HG03469 (cell line): ENCODE data around the gene C21orf58.

ENCODE experiments used
- ATAC-seq: cut with Tn5 transposase; IDR thresholded peaks from one replicate; pipeline ENCODE4 v1.9.1; 2021; ENCODE audit warnings: mild to moderate bottlenecking, moderate library complexity, moderate number of reproducible peaks; ENCODE audit not compliant: unreplicated experiment

C21orf58 gene

DNA sequence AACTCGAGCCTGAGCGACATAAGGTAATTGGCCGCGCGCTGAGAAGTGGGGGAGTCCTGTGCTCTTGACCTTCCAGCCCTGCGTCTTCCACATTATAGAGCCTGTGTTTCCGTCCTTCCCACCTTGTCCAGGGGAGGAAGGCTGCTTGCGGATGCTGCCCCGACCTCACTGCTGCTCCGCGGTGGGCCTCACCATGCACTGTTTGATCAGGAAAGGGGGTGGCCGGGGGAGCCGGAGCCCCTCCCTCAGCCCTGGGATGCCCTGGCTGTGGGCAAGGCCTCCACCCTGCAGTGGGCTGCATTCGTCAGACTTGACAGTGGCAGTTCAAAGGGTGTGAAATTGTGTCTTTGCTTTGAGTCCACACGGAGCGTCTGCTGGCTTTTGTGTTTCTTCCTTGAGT lies 30.4 kb upstream of the C21orf58 start:
- no peak for ATAC-seq

DNA sequence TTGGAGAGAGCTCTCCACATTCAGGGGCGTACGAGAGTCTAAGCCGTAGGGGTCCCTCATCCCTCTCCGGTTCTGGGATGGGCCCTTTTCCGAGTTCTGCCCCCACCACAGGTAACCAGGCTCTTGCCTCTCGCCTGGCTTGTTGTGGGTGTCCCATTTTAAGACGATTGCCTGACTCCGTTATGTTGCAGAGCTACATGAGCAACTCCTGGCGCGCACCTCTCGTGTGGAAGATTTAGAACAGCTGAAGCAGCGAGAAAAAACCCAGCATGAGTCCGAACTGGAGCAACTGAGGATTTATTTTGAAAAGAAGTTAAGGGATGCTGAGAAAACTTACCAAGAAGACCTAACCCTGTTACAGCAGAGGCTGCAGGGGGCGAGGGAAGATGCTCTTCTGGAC lies 29.2 kb upstream of the C21orf58 start:
- ATAC-seq: no peak

DNA sequence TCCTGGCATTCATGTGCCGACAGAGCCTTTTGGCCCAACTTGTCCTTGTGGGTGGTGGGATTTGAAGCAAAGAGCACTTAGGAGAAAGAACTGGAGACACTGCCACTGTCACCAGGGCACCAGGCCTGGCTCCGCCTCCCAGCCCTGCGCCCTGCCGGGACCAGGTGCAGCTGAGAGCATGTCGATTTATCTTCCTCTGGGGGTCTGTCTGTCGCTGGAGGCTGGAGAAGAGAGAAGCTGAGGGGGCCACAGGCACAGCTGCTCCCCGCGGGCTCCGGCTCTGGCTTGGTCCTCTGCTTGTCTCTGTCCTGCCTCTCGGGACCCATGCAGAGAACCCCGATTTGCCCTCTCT lies 28.5 kb upstream of the C21orf58 start:
- no peak for ATAC-seq

DNA sequence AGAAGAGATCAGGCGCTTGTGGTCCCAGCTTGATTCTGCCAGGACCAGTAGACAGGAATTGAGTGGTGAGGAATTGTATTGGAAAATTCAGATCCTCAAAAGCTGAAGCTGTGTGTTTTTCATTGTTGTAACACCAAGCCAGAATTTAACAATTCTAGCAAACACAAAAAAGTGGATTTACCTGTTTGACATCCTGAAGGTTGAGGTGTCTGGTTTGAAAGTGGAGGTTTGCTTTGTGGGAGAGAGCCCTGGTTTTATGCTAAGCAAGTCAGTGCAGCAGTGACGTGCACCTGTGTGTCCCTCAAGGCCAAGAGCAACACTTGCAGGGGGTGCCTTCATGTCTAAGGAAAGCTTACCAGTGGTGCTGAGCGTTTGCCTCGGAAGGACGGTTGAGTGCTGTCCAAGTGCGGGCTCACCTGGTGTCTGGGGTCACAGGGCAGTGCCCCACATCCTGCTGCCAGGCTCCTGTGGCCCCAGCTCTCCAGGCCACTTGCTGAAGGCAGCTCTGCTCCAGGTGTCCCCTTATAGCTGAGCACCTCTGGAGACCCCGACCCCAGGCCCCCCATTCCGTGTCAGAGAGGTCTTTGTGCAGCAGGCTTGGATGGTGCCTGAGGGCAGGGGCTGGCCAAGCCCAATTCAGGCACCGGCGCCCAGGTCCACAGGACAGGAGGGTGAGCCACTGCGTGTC lies 27.9 kb upstream of the C21orf58 start:
- ATAC-seq: no peak

DNA sequence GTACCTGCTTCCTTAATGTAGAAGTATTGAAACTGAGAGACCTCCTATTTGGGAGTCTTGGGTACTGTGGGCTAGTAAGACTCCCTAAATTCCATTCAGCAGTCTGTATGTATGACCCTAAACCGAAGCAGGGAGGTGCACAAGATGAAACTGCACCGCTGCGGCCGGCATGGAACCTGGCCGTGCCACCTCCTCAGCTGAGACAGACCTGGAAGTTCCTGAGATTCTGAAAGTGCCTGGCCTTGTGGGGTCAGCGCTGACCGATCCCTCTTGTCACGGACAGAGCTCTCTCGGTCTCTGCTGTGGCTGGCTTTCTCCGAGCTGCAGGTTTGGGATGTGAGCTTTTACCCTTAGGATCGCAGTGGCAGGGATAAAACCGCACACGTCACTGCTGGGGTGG lies 27.3 kb upstream of the C21orf58 start:
- no peak for ATAC-seq

DNA sequence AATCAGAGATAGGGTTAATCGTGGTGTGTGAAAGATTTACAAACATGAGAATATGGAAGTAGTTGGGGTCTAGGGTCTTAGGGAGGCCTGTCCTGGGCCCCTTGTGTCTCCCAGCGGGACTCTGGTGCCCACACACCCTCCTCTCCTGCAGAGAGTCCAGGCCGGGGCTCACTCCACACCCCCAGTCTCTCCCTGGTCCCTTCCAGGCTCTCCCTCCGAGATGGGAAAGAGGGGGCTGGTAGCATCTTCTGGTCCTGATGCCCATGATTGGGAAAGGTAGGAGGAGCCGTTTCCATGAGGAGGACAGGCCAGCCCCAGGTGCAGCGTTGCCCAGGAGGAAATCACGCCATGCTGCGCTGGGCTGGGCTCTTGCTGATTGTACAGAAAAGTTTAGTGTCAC lies 26.9 kb upstream of the C21orf58 start:
- no peak for ATAC-seq

DNA sequence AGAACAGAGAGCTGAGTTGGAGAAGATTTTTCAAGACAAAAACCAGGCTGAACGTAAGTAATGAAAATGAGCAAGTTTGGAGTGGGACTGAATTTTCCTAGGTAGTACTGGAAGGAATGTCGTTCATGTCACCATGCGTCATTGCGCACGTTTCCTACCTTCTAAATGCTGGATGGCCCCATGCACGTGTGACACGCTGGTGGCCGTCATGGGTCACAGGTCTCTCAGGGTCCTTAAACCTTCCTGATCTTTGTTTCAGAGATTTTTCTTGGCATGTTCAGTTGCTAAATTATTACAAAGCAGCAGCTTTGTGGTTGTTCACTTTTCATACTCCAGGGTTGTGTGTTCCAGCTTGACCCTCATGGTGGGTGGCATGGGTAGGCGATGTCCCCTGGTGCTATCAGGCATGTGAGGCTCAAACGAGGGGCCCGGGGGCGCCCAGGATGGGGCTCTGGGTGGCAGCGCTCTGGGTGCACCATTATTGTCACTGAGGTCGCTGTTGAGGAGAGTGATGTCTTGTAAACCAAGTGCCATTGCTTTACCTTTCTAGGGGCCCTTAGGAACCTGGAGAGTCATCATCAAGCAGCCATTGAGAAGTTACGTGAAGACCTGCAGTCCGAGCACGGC lies 25.6 kb upstream of the C21orf58 start:
- no peak for ATAC-seq

DNA sequence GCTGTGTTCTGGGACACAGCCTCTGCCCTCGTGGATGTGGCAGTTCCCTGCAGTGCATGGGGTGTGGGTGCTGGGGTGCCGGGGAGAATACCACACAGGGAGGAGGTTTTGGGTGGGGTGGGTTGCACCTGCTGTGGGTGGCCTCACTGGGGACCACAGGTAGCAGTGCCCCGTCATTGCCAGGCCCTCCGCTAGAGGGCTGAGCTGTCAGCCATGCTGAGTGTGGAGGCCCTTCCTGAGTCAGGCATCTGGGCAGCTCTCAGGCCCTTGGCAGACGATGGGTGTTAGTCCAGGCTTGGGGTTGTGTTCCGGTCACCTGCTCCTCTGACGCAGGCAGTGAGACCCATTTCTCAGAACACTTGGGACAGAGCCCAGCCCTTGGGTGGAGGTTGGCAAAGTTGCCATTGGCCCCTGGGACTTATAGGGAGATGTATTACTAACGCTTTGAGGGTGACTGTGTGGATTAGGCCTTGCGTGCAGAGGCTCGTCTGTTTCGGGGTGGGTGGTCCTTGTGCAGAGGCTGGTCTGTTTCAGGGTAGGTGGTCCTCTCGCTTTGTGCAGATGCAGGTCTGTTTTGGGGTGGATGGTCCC lies 24.2 kb upstream of the C21orf58 start:
- no peak for ATAC-seq

DNA sequence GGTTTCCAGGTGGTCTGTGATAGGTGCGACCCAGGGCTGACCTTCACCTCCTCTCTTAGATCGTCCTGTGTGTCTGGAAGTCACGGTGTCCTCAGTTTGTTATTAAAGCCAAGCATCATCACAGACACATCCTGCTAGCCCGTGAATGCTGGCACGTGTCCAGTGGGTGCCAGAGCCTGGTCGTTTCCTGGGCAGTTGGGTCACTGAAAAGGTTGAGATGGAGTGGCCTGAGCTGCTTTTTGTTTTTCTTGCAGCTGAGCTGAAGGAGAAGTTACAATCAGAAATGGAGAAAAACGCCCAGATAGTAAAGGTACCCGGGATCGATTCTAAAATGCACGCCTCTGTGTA lies 23.5 kb upstream of the C21orf58 start:
- ATAC-seq: no peak

DNA sequence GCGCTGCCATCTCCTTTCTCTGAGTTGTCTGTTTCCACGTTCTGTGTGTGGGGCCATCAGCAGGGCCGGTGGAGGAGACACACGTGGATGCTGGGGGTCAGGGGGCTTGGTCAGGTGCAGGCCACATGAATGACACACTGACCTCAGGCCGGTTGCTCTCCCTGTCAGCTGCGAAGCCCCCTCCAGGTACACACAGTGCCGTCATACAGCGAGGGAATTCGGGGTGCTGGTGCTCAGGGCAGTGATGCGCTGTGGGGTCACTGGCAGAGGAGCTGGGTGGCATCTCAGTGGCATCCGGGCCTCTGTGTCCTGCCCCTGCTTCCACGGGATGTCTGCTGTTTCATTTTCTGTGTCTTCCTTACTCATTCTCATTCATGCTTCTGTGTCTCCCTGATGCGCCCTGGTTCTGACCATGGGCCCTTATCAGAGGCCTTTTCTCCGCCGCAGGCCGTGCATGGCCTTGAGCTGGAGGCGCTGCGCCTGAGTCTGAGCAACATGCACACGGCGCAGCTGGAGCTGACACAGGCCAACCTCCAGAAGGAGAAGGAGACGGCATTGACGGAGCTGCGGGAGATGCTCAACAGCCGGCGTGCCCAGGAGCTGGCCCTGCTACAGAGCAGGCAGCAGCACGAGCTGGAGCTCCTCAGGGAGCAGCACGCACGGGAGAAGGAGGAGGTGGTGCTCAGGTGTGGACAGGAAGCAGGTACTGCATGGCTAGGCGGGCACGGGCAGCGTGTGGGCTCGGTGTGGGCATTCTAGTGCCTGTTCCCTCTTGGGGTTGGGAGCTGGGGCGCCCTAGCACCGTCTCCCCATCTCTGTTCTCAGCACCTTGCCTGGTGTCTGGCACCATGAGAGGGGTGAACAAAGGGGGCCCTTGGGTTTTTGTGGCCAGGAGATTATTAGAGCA lies 22.9 kb upstream of the C21orf58 start:
- no peak for ATAC-seq

DNA sequence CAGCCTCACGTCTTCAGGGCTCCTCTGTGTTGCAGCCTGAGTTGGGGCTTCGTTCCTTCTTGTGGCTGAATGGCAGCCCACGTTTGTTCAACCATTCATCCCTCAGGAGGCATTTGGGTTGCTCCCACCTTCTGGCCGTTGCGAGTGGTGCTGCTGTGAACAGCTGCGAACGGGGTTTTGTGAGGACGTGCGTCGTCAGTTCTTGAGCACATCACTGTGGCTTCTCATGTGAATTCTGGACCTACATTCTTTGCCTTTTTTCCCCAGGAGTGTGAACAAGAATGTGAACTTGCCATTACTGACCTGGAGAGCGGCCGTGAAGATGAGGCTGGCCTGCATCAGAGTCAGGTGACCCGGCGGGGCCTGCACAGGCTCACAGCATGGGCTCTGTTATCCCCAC lies 22.2 kb upstream of the C21orf58 start:
- ATAC-seq: no peak

DNA sequence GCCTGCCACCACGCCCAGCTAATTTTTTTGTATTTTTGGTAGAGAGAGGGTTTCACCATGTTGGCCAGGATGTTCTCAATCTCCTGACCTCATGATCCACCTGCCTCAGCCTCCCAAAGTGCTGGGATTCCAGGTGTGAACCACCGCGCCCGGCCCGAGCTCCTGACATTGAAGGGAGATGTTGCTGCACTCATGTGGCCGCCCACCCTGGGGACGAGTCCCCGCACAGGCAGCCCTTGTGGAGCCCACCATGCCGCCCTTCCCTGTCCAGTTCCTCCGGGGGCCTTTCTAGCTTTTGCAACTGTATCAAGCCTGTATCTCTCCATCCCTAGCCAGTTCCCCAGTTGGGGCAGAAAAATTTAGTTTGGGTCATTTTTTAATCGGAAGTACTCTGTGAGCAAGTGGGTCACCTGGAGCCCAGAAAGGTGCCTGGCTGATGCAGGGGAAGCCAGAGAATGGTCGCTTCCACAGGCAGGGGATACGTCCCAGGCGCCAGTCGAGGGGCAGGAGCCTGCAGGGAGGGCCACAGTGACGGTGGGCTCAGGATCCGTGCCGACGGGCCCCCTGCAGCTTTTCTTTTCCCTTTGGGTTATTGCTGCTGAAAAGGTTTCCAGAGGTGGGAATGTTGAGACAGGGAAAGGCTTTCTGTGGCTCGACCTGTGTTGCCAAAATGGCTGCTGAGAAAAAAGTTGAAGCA lies 20.7 kb upstream of the C21orf58 start:
- ATAC-seq: no peak

DNA sequence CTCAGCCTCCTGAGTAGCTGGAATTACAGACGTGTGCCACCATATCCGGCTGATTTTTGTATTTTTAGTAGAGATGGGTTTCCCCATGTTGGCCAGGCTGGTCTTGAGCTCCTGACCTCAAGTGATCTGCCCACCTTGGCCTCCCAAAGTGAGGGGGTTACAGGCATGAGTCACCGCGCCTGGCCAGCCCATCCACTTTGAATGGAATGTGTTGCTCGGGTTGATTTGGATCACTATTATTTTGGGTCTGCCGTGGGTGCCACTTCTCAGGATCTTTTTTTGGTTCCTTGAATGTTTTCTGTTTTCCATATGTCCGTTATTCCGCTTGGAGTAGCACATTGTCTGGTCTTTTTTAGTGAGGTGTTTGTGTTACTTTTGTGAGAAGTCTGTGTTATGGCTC lies 17.3 kb upstream of the C21orf58 start:
- no peak for ATAC-seq

DNA sequence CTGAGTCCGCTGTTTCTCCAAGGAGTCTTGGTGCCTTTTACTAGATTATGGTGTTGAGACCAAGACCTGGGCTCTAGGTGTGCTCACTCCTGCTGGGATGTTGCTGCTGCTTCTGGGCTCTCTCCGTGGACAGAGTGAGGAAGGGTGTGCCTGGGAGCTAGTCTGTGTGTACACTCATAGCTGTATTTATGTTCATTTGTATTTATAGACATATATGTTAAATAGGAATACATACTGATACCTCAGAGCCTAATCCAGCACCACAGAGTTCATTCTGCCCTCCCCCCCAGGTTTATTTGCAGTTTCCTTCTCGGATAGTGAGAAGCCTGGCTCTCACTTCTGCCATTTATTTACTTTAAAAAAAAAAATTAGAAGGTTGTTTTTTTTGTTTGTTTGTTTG lies 12.9 kb upstream of the C21orf58 start:
- ATAC-seq: no peak

DNA sequence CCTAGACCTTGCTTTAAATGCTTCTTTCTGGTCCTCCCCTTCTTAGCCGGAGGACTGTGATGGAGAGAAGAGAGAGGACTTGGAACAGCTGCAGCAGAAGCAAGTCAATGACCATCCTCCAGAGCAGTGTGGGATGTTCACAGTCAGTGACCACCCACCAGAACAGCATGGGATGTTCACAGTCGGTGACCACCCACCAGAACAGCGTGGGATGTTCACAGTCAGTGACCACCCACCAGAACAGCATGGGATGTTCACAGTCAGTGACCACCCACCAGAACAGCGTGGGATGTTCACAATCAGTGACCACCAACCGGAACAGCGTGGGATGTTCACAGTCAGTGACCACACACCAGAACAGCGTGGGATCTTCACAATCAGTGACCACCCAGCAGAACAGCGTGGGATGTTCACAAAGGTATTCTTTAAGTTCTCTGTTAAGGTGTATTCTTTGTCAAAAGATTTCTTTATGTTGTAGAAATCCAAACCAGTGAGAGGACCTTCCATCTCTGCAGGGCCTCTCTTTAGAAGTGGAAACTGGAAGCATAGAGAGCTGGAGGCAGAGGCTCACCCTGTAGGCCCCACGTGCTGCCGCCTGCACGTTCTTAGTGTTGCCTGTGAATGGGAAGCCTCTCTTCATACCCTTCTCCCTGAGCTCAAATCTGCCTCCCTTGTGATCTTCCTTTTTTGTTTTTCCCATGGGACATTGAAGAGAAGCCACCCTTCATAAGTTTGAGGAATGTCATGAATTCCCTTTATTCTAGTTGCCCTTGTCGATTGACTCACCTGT lies 10.9 kb upstream of the C21orf58 start:
- ATAC-seq: no peak

DNA sequence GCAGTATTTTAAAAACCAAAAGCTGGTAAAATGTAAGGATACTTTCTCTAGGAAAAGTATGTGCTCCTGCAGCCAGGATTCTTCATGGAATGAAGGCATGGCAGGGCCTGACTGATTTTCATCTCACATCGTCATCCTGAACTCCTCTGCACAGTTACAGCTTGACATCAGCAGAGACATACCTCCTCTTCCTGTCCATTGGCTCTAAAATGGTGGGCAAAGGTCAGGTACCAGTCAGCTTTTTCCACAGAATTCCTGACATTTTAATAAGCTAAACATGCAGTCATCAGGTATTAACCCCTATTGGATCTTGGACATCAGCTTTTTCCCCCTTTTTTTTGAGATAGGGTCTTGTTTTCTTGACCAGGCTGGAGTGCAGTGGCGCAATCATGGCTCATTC lies 6.1 kb upstream of the C21orf58 start:
- no peak for ATAC-seq

DNA sequence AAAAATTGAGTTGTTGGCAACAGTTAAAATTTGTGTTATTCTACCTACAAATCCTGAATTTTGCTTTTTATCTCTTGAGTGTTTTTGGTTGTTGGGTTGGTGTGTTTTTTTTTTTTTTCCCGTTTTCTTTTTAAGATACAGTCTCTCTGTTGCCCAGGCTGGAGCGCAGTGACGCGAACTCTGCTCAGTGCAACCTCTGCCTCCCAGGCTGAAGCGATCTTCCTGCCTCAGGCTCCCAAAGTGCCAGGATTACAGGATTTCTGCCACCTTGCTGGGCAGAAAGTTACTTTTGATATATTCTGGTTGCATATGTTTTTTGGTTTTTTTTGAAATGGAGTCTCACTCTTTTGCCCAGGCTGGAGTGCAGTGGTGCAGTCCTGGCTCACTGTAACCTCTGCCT lies 4.5 kb upstream of the C21orf58 start:
- no peak for ATAC-seq

DNA sequence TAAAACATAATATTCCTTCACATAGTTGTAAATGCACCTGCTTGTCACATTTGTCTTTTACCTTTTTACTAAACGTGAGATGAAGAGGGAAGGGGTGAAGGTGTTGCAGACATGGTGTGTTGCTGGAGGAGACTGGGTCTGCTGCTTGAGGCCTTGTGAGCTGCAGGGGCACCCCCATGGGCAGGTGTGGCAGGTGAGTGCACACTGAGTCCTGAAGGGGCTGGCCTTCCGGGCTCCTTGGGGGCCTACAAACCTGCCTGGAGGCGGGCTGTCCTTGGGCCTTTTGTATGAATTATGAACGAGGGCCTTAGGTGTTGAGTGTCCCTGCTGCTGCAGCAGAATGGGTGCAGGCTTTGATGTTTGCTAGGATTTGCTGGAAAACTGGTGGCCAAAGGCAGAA lies 4.0 kb upstream of the C21orf58 start:
- ATAC-seq: no peak

DNA sequence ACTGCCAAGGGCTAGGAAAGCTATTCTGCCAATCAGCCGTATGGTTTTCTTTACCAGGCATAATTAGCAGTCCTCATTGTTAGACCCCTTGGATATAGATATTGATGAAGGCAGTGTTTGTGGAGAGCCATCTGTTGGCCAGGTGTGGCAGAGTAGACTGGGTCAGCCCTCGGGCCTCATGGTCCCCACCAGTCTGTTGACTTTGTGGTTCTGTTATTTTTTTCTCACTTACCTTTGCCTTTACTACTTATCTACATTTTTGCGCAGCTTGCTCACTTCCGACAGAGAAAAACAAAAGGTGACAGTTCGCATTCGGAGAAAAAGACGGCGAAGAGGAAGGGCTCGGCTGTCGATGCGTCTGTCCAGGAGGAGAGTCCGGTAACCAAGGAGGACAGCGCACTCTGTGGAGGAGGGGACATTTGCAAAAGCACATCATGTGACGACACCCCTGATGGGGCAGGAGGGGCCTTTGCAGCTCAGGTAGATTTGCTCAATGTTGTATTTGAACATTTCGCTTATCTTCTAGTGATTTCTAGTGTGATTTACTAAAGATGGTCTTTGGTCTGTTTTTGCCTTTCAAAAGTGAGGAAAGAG lies 2.5 kb upstream of the C21orf58 start:
- no peak for ATAC-seq
